ENCODE results near the gene OLFM2. TPM values are rescaled to one million over a fixed set of nuclear protein-coding genes. Genes with fewer than 3 reads are reported as not detected.
A peak's percentile ranks its signal among the peaks of the same experiment; 100 is the strongest.
"Not testable (repeated sequence)": the region's sequence is repeated elsewhere in the genome, so short reads cannot be mapped to it uniquely, and the experiment has no call there.

Gene OLFM2
- total and polyA plus RNA-seq, 2 donors: 4.6 to 18.2 TPM

DNA sequence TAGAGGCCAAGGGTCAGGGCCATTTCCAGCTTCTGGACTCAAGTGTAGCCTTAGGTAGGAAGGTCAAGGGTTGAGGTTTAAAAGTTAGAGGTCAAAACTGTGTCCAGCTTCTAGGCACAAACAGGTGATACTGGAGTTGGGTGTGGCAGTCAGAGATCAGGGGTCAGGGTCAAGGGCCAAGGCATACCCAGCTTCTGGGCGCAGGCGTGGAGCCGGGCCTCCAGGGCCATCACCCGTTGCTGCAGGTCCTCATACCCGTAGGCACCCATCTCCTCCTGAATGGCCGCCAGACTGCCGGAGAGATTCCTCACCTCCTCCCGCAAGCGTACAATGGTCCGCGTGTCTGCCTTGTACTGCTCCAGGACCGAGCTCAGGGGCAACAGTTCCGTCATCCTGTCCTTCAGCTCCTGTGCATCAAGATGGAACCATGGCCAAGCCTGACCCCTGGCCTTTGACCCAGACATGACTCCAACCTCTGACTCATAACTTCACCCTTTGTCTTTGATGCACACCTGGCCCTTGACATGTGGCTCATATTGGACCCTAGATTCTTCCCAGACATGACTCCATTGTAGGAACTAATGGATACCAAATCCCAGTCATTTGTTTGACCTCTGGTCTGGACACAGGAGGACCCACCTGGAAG, 79.1 kb downstream of the OLFM2 start:
- DNase-seq (ENCODE audit: extremely low spot score): no peak
- 96% methylated on average over 13 of the region's 13 CpGs for WGBS
- no peaks in the 10 kb centered on the region for H3K36me3 ChIP-seq (ENCODE audit: insufficient read depth)
- H3K4me3 ChIP-seq (ENCODE audit: low read depth, low read length): no peak overlapping the region
- H3K4me1 ChIP-seq (ENCODE audit: insufficient read depth): no peaks in the 10 kb centered on the region
- H3K27ac ChIP-seq (ENCODE audit: low read depth): no peak overlapping the region

DNA sequence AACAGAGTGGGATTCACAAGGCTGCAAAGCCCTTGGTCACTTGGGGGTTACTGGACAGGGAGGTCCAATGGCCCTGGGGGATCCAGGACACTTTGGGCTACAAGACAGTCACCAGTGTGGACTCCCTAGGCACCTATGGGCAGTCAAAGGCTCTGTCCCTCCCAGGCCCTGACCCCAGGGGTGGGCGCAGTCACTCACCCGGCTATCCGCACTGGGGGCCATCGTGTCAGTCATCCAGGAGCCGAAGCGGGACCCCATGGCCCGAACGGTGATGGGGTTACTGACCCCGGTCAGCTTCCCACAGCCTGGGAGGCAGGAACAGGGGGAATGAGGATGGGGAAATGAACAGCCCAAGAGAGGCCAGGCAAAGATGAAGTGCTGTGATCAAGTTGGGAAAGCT, 79.7 kb downstream of the OLFM2 start:
- DNase-seq (ENCODE audit: extremely low spot score): no peak
- Histone ChIP-seq H3K27ac (ENCODE audit: low read depth) (no peak overlapping the region), H3K4me1 (ENCODE audit: insufficient read depth) (no peaks in the 10 kb centered on the region), H3K4me3 (ENCODE audit: low read depth, low read length) (no peak overlapping the region), H3K36me3 (ENCODE audit: insufficient read depth) (no peaks in the 10 kb centered on the region)
- WGBS: 96% methylated on average over 9 of the region's 9 CpGs

DNA sequence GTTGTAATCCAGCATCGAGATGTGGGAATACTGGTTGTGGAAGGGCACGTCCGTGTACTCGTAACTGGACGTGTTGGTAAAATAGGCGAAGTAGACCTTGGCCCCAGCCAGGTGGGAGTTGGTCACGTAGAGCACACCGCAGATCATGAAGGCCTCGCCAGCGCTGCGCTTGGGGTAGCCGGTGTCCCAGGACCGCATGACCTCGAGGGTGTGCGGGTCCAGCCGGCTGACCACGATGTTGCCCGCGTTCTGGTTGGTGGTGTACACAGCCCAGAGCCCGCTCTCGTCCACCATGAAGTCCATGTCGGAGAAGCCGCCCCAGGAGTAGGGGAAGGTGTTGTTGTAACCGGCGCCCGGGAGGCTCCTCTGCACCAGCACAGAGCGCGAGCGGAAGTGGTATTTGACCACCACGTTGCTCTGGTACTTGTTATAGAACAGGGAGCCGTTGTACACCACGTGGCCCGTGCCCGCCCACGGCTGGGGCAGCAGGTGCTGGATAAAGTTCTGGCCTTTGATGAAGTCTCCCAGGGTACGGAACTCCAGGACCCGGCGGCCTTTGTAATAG, 82.0 kb downstream of the OLFM2 start:
- Histone ChIP-seq H3K4me1 (ENCODE audit: insufficient read depth) (no peaks in the 10 kb centered on the region), H3K27ac (ENCODE audit: low read depth) (no peak overlapping the region), H3K4me3 (ENCODE audit: low read depth, low read length) (no peak overlapping the region), H3K36me3 (ENCODE audit: insufficient read depth) (no peaks in the 10 kb centered on the region)
- 96% methylated on average over 38 of the region's 38 CpGs for WGBS
- DNase-seq (ENCODE audit: extremely low spot score): no peak

DNA sequence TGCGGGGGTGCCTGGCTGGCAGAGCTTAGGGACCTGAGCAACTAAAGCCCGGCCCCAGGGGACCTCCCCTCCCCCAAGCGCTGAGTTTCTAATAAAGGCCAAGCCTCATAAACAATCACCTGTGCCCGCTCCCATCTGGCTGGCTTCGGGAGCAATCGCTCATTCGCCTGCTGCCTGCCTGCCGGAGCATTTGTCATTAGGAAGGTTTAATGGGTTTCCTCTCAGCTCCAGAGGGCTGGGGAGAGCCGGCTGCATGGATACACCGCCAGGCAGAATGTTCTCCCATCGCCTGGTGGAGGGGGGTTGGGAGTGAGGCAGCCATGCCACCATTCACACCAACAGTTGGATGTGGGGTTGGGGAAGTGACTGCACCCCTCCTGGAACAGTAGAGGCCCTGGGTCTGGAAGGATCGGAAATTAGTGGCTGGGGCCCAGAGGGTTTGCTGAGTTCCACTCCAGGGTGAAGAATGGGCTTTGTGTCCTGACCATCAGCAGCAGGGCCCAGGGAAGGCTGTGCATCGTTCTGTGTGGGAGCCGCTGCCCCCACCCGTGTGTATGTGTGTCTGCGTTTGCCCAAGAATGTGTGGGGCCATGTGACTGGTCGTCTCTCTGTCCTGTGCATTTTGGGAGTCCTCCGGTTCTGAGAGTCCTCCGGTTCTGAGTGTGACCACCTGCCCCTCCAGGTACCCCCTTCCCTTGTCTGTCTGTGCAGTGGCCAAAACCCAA, 85.9 kb downstream of the OLFM2 start:
- DNase-seq (ENCODE audit: extremely low spot score): no peak
- Histone ChIP-seq H3K4me1 (ENCODE audit: insufficient read depth) (no peaks in the 10 kb centered on the region), H3K27ac (ENCODE audit: low read depth) (no peak overlapping the region), H3K36me3 (ENCODE audit: insufficient read depth) (peaks cover 3% of the 10 kb centered on the region), H3K4me3 (ENCODE audit: low read depth, low read length) (no peak overlapping the region)
- WGBS: 57% methylated on average over 19 of the region's 19 CpGs

DNA sequence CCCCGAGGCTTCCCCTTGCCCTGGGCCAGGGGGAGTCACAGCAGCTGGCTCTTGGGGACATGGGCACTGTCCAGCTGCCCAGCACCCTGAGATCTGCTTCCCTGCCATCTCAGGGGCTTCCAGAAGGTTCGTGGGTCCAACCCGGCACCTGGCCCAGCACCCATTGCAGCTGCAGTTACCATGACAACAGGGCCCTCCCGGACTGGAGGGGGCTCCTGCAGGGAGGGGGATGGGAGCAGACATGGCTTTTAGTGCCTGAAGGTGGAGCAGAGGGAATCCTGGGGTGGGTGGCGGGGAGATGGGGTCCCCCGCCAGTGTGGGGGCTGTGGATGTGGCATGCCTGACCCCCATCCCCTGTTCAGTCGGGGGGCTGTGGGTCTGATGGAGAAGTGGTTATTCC, 86.5 kb downstream of the OLFM2 start:
- no peak for DNase-seq (ENCODE audit: extremely low spot score)
- Histone ChIP-seq H3K36me3 (ENCODE audit: insufficient read depth) (peaks cover 3% of the 10 kb centered on the region), H3K27ac (ENCODE audit: low read depth) (no peak overlapping the region)

DNA sequence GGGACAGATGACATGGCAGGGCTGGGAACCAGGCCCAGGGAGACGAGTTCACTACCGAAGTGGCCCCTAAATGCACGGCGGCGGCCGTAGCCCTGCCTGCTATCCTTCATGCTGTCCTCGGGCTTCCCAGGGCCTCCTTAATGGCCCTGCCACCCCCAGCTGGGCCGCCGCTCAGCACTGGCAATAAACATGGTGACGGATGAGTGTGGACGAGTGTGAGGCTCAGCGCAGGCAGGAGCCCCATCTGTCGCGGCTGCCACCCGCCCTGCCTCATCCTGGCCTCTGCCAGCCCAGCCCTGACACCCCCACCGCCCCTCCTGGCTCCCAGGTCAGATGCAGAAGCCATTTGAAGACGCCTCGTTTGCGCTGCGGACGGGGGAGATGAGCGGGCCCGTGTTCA, 87.6 kb downstream of the OLFM2 start:
- no peak for DNase-seq (ENCODE audit: extremely low spot score)
- Histone ChIP-seq H3K4me1 (ENCODE audit: insufficient read depth) (no peaks in the 10 kb centered on the region), H3K27ac (ENCODE audit: low read depth) (no peak overlapping the region), H3K36me3 (ENCODE audit: insufficient read depth) (peaks cover 6% of the 10 kb centered on the region), H3K4me3 (ENCODE audit: low read depth, low read length) (no peak overlapping the region)
- WGBS: 75% methylated on average over 23 of the region's 23 CpGs

More for the DNA sequence above, 86.5 kb downstream of the OLFM2 start:
- H3K4me3 ChIP-seq (ENCODE audit: low read depth, low read length): no peak overlapping the region
- no peaks in the 10 kb centered on the region for H3K4me1 ChIP-seq (ENCODE audit: insufficient read depth)
- WGBS: 75% methylated on average over 7 of the region's 7 CpGs

DNA sequence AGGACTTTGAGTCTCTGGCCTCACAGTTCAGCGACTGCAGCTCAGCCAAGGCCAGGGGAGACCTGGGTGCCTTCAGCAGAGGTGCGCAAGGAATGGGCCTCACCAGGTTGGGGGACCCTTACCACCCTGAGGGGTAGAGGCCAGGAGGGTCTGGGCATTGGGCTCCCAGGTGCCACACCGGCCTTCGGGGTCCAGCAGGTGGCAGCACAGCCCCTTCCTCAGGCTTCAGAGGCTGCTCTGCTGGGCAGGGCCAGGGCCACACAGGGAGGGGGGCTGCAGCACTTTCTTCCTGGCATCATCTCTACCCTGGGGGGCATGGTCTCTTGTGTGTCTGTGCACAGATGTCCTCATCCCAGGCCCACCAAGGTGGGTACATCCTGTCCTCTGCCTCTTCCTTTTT, 88.3 kb downstream of the OLFM2 start:
- DNase-seq (ENCODE audit: extremely low spot score): no peak
- Histone ChIP-seq H3K36me3 (ENCODE audit: insufficient read depth) (peaks cover 6% of the 10 kb centered on the region), H3K4me3 (ENCODE audit: low read depth, low read length) (no peak overlapping the region), H3K27ac (ENCODE audit: low read depth) (no peak overlapping the region), H3K4me1 (ENCODE audit: insufficient read depth) (no peaks in the 10 kb centered on the region)
- 71% methylated on average over 4 of the region's 4 CpGs for WGBS

DNA sequence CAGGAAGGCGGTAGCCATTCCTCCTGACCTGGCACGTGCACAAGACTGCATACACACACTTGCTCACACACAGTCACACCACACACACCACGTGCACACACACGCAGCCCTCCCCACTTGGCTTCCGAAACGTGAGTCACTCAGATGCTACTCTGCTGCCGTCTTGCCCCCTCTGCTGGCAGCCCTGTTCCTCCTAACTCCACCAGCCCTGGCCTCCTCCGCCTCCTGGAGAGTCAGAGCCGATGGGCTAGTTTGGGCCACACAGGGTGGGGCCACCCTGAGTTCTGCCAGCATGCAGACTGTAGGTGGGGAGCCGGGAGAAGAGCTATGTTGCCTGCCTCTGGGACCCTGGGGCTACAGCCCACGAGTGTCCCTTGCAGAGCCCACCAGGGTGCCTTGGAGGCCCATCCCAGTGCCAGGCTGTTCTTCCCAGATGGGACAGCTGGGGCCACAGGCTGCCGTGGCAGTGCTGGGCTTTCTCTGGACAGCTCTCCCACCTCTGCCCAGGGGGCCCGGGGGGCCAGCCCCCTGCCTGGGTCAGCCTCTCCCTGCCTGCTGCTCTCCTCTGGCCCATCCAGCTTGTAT, 89.1 kb downstream of the OLFM2 start:
- WGBS: 50% methylated on average over 13 of the region's 13 CpGs
- no peak overlapping the region for H3K27ac ChIP-seq (ENCODE audit: low read depth)

DNA sequence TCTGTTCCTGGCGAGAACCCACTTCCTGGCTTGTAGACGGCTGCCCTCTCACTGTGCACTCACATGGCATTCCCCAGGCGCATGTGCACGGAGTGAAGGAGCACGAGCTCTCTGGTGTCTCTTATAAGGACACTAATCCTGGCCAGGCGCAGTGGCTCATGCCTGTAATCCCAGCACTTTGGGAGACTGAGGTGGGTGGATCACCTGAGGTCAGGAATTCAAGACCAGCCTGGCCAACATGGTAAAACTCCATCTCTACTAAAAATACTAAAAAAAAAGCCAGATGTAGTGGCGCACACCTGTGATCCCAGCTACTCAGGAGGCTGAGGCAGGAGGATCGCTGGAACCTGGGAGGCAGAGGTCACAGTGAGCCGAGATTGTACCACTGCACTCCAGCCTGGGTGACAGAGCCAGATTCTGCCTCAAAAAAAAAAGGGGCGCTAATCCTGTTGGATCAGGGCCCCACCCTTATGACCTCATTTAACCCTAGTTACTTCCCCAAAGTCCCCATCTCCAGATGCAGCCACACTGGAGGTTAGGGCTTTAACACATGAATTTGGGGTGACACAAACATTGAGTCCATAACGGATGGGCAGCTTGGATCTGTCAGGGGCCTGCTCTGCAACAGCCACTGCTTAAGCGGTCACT, 92.6 kb downstream of the OLFM2 start:
- H3K4me3 ChIP-seq (ENCODE audit: low read depth, low read length); DNase-seq (ENCODE audit: extremely low spot score); H3K36me3 ChIP-seq (ENCODE audit: insufficient read depth); H3K27ac ChIP-seq (ENCODE audit: low read depth); H3K4me1 ChIP-seq (ENCODE audit: insufficient read depth): not testable (repeated sequence)
- 97% methylated on average over 12 of the region's 12 CpGs for WGBS

More for the DNA sequence above, 89.1 kb downstream of the OLFM2 start:
- Histone ChIP-seq H3K4me3 (ENCODE audit: low read depth, low read length) (no peak overlapping the region), H3K4me1 (ENCODE audit: insufficient read depth) (no peaks in the 10 kb centered on the region), H3K36me3 (ENCODE audit: insufficient read depth) (peaks cover 6% of the 10 kb centered on the region)
- no peak for DNase-seq (ENCODE audit: extremely low spot score)

DNA sequence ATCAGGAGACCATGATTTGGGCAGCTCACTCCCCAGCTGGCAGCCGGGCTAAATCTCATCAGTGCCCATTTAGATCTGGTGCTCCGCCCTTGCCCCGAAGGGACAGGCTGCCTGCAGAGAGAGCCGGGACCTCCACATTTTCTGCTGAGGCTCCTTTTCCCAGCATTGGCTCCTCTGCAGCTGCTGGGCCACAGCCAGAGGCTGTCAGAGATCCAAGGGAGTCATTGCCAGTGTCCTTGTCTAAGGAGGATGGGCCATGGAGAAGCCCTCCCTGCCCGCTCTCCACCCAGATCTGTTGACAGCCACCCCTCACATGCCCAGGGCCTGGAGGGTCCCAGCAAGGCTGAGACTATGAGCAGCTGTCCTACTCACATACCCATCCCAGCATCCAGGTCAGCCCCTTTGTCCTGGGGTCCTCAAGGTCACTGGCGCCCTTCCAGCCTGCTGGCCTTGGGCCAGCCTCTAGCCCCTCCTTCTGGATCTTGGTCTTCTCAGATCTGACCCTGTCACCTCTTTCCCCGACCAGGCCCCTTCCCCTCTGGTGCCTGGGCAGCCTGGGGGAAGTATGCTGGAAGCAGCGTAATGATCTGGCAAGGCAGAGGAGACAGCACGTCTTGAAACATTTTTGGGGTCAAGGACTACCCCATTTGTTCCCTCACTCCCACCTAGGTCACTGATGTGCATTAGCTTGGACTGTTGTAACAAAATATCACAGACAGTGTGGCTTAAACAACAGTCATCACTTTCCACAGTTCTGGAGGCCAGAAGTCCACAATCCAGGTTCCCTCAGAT, 93.3 kb downstream of the OLFM2 start:
- 86% methylated on average over 9 of the region's 9 CpGs for WGBS
- no peak for DNase-seq (ENCODE audit: extremely low spot score)
- H3K36me3 ChIP-seq (ENCODE audit: insufficient read depth): peaks cover 2% of the 10 kb centered on the region
- H3K4me1 ChIP-seq (ENCODE audit: insufficient read depth): no peaks in the 10 kb centered on the region
- H3K27ac ChIP-seq (ENCODE audit: low read depth): no peak overlapping the region
- H3K4me3 ChIP-seq (ENCODE audit: low read depth, low read length): no peak overlapping the region

DNA sequence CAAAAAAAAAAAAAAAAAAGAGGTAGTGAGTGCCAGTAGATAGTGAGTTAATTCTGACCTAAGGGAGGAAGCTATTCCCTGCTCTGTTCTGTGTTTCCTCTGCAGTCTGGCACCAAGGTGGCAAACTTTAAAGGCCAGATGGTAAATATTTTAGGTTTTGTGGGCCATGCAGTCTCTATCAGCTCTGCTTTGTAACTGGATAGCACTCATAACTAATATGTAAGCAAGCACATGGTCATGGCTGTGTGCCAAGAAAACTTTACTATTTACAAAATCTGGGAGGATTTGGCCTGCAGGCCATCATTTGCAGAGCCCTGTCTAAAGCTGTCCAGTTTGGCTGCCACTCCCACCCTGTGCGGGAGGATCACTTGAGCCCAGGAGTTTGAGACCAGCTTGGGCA, 96.9 kb downstream of the OLFM2 start:
- WGBS: 45% methylated on average over 1 of the region's 1 CpG
- no peaks in the 10 kb centered on the region for H3K4me1 ChIP-seq (ENCODE audit: insufficient read depth)
- DNase-seq (ENCODE audit: extremely low spot score): no peak
- no peak overlapping the region for H3K4me3 ChIP-seq (ENCODE audit: low read depth, low read length)
- no peak overlapping the region for H3K27ac ChIP-seq (ENCODE audit: low read depth)
- H3K36me3 ChIP-seq (ENCODE audit: insufficient read depth): peaks cover 1% of the 10 kb centered on the region

DNA sequence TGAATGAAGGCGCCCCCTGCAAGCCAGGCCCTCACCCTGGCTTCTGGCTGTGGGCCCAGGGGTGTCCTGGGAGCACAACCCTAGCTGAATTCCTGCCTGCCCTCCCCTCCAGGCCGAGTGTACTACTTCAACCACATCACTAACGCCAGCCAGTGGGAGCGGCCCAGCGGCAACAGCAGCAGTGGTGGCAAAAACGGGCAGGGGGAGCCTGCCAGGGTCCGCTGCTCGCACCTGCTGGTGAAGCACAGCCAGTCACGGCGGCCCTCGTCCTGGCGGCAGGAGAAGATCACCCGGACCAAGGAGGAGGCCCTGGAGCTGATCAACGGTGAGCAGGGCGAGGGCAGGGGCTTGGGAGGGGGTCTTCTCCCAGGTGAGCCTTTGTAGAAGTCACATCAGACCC, 98.0 kb downstream of the OLFM2 start:
- DNase-seq (ENCODE audit: extremely low spot score): no peak
- Histone ChIP-seq H3K36me3 (ENCODE audit: insufficient read depth) (no peaks in the 10 kb centered on the region), H3K27ac (ENCODE audit: low read depth) (no peak overlapping the region), H3K4me3 (ENCODE audit: low read depth, low read length) (no peak overlapping the region), H3K4me1 (ENCODE audit: insufficient read depth) (no peaks in the 10 kb centered on the region)
- WGBS: 93% methylated on average over 15 of the region's 15 CpGs

DNA sequence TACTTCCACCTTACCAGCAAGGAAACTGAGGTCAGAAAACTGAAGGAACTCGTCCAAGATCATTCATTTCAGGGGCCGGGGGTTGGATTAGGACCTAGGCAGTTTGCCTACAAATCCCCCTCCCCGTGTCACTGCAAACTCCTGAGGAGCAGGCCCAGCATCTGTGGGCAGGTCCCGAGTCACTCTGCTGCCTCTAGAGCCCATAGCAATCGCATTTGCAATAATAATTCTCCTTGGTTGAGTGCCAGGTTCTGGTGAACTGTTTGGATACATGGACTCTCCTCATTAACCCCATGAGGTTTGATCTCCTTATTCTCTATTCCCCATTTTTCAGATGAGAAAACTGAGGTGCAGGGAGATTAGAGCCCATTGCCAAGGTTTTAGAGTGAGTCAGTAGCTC, 100.3 kb downstream of the OLFM2 start:
- 3% methylated on average over 5 of the region's 5 CpGs for WGBS
- H3K36me3 ChIP-seq (ENCODE audit: insufficient read depth): no peaks in the 10 kb centered on the region
- no peak for DNase-seq (ENCODE audit: extremely low spot score)
- peak overlapping the region; percentile 84 for H3K4me3 ChIP-seq (ENCODE audit: low read depth, low read length)
- H3K4me1 ChIP-seq (ENCODE audit: insufficient read depth): no peaks in the 10 kb centered on the region
- no peak overlapping the region for H3K27ac ChIP-seq (ENCODE audit: low read depth)
